Limb (tissue), 2 donors: Measurements from ENCODE around the gene MAML1.
"Not testable (repeated sequence)": the region's sequence is repeated elsewhere in the genome, so short reads cannot be mapped to it uniquely, and the experiment has no call there.

Experiments used
- DNase-seq, 2 donors: peaks; one replicate each; pipeline ENCODE4 v3.0.0-alpha.2; 2016; ENCODE audit errors: extremely low spot score in 2 of 2

Gene MAML1

DNA sequence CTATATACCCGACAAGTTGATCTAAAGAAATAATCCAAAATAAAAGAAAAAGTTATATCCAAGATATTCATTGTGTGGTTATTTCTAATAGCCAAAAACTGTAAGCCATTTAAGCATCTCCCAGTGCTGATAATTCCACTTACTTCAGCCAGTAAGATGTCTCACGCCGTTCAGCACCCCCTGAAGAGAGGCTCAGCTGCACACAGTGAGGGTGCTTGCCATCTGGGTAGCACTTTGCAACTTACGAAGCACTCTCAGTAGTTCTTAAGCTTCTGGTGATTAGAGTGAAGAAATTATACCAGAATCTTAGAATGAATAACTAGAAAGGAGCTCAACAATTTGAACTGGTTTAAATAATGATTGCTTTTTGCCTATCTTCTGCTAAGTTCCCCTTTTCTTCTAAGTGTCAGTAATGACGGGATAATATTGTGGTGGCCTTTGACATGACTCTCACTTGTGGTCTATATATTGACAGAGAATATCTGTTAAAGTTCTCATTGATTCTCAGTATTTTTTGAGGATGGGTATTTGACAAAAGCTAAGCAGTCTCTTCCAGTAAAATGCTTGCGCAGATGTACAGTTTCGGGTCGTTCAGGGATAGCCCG, 35.0 kb downstream of the MAML1 start:
- DNase-seq, result no peak

DNA sequence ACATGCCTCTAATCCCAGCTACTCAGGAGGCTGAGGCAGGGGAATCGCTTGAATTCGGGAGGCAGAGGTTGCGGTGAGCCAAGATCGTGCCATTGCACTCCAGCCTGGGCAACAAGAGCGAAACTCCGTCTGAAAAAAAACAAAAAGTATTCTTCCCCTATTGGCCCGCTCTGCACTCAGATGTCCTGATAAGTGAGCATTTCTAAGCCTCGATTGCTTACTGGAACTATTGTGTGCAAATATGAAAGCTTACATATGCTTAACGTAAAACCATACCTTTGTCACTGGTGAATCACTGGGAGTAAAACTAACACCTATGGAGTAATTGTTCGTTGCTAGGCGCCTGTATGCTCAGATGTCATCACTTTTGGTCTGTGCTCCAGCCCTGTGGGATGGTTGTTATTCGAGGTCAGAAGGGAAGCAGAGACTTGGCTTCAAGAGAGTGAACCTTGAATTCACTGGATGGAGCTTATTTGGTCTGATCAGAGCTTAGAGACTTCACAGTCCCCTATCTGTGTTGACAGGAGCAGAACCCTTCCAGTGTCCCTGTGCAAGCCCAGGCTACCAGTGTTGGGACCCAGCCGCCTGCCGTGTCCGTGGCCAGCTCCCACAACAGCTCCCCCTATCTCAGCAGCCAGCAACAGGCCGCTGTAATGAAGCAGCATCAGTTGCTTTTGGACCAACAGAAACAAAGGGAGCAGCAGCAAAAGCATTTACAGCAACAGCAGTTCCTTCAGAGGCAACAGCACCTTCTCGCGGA, 35.9 kb downstream of the MAML1 start:
- no peak for DNase-seq

DNA sequence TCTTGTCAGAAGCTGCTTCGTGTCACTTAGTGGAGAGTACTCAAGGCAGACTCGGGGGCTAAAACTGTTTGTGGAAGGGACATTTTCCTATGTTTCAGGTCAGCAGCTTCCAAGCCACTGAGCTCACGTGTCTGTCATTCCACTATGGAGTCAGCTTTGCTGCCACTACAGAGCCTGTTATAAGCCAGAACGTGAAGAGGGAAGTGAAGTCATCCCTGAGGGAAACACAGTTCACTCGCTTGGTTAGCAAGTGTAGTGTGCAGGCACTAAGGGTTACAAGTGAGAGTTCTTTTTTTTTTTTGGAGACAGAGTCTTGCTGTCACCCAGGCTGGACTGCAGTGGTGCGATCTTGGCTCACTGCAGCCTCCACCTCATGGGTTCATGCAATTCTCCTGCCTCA, 36.6 kb downstream of the MAML1 start:
- DNase-seq, result no peak

DNA sequence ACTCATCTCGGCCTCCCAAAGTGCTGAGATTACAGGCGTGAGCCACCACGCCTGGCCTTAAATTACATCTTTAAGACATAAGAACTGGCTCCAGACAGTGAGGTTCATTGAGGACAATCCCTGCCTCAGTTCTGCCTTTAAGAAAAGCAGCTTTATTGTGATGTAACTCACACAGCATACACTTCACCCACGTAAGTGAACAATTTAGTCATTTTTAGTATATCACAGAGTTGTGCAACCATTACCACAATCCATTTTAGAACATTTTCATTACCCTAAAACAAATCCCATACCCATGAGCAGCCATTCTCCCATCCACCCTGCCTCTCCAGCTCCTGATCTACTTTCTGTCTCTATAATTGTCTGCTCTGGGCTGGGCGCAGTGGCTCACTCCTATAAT, 37.2 kb downstream of the MAML1 start:
- no peak for DNase-seq

DNA sequence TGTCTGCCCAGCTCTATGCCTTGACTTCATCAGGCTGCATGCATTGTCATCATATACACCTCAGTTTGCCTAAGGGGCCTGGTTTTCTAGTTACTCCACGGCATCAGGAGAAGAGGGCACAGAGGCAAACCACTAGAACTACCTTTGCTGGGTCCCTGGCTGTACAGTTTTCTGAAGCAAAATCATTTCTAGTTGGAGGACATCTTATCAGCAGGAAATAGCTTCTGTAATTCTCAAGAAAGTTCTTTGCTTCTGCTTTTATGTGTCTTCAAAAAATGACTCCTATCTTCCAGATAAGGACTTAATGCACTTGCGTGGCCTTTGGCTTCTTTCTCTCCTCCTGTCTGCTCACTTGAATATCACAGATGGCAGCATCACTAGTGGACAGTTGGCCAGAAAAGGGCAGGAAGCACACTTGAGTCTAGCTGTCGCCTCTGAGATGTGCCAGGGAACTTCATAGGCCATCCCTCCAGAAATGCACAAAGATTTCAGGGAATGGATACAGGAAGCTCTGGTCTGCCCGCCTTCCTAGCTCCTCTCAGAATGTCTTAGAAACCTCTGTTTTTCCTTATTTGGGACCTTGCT, 38.8 kb downstream of the MAML1 start:
- DNase-seq, result no peak

DNA sequence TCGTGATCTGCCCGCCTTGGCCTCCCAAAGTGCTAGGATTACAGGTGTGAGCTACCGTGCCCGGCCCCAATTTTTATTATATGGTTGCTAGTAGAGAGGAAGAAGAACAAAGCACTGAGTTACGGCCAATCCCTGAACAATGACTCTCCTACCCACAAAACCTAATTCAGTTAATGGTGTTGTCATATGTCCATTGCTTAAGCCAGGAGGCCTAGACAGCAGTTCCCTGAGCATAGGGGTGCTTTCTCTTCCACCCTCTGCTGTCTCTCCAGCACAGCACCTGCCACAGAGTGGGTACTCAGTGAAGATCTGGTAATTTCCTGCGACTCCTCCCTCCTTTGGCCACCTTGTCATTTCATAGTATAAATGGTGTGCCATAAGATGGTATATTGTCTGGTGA, 39.7 kb downstream of the MAML1 start:
- no peak for DNase-seq

DNA sequence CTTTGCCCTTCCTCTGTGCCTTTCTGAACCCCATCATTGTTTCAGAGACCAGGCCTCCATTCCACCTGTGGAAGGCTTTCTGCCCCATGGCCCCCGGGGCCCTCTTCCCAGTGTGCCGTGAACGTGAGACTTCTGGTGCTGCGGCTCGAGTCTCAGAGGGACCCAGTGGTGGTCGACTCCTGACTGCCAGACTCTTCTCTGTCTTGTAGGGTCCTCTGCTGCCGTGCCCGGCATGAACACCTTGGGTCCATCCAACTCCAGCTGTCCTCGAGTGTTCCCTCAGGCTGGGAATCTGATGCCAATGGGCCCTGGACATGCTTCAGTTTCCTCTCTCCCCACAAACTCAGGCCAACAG, 41.0 kb downstream of the MAML1 start:
- DNase-seq, result no peak

DNA sequence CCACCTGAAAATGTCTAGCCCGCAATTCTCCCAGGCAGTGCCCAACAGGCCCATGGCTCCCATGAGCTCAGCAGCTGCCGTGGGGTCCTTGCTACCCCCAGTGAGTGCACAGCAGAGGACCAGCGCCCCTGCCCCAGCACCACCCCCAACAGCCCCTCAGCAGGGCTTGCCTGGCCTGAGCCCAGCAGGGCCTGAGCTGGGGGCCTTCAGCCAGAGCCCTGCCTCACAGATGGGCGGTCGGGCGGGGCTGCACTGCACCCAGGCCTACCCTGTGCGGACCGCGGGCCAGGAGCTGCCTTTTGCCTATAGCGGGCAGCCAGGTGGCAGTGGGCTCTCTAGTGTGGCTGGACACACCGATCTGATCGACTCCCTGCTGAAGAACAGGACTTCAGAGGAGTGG, 41.8 kb downstream of the MAML1 start:
- DNase-seq, result no peak

DNA sequence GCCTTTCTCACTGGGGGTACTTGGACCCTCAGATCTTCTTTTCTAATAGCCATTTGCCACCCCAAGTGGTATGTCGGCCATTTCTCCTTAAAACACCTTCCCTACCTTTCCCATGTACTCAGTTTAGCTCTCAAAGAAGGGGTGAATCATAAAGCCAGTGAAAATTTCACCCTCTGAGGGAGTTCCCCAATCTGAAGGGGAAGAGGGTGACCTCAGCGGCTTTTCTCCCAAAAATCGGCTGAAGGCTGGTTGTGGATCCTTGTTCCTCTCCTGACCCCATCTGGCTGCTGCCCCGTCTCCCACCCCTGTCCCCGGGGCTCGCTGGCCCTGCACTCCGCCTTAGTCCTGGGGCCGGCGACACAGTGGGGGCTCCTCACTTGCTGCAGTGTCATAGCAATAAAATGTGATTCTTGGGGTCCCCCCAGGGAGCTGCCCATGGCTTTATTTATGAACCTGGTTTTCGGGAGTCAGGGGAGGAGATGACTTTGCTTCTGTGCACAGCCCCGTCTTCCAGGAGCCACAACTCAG, 43.9 kb downstream of the MAML1 start:
- no peak for DNase-seq

DNA sequence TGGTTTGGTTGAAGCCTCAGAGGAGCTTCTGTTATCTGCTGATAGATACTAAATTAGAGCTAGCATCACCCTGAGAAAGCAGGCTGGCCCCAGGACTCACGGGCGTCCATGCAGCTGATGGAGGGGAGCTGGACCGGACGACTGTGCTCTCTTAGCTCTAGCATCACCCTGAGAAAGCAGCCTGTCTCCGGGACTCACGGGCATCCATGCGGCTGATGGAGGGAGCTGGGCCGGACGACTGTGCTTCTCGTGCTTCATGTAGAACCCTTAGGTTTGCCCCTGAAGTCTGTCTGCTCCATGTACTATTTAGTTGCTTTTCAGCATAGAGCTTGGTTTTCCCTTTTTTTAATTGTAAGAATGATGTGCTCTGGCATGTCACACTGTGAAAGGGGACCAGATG, 44.8 kb downstream of the MAML1 start:
- no peak for DNase-seq

DNA sequence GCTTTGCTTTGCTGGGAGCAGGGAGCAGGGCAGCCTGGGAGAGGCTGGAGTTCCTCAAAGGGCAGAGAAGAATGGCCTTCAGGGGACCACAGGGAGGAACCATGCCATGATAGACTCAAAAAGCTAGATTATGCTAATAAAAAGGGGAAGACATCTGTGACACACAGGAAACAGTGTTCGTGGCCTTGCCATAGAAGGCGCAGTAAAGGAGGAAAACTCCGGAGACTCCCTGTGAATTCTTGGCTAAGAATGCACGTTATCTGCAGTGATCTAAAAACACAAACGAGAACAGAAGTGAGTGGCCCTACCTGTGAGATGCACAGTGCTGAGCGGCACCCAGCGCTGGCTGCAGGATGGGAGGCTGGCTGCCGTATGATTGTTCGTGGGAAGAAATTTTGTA, 45.3 kb downstream of the MAML1 start:
- no peak for DNase-seq

DNA sequence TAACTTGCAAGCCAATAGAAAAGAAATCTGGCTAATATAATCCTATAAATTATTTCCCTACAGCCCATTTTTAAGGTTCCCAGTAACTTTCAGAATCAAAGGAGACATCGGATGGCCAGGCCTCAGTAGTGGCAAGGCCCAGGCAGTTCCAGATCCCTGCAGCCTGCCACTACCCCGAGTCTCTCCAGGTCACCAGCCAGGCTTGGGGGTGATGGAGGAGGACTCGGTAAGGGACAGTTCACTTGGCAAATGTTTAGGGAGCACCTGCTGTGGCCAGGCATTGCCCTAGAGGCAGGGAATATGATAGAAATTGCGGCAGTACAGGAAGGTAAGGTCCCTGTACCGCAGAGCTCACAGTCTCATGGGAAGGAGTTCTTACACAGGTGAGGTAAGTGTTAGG, 46.0 kb downstream of the MAML1 start:
- DNase-seq, result no peak

DNA sequence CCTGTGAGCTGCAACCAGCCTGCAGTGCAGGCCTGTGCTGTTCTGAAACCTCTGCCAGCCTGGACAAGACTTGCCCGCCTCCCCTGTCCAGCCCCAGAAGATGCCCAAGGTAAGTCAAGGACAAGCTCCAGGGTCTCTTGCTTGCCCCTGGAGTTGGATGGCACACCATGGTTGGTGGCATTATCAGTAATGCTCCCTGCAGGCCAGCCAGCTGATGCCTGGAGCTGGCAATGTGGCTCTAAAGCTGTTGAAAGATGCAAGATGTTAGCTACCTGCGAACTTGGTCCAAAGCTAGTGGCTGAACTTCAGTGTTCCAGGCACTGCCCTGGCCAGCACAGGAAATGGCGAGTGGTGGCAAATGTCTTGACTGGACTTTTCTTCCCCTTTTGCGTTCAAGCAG, 47.2 kb downstream of the MAML1 start:
- no peak for DNase-seq

DNA sequence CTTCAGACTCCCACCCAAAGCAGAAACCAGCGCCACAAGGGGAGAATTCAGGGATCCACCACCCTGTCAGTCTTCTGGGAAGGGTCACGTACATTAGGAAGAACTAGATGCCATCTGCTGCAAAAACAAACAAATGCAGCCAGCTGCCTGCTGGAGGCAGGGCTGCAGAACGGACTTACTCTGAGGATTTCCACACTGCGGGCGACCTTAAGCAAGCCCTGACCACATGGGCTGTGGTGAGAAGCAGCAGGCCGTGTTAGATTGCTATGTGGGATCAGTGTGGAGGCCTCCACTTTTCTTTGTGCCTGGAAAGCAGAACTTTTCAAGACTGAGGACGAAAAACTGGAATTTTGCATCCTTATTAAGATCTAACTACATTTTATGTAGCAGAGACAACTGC, 47.7 kb downstream of the MAML1 start:
- no peak for DNase-seq

DNA sequence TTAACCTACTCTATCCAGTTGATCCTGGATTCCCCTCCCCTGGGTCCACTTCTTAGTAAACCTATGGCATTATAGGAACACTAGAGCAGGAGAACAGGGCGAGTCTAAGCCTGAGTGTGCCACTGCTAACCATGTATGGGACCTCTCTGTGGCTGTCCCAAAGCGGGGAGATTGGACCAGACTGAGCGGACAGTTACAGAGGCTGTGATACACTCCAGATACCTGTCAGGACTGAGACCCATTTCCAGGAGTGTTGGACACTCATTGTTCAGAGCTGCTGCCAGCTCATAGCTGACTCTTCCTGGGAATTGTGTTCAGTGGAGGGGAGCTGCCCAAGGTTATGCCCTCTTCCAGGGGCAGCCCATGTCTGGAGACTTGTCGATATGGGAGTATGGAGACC, 49.2 kb downstream of the MAML1 start:
- DNase-seq, result no peak

DNA sequence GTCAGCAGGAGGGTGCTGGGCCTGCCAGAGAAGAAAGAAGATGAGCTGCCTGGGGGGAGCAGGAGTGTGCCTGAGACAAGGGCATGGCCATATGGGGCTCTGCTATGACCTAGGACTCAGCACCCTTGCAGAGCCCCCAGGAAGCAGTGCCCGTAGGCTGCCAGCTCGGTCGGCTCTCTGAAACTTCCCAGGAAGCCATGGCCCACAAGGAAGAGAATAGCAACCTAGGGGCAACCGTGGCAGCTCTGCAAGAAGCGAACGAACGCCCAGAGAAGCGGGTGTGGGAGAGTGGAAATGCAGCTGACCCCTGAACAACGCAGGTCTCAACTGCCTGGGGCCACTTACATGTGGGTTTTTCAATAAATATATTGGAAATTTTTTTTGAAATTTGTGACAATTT, 50.5 kb downstream of the MAML1 start:
- DNase-seq, result no peak

DNA sequence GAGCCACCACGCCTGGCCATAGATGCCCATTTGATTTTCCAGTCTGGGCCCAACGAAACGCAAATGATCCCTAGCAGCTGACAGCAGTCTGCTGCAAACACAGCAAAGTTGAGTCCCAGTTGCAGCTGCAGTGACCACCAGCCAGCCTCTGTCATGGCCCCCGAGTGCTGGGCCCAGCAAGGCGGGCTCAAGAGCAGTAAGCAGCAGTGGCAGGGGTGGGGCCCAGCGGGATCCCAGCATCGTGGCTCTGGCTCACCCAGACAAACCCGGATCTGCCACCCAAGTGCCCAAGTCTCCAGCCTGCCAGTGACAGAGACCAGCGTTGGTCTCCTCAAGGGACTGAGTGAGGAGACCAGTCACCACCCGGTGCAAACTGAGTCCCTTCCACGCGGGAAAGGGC, 54.2 kb downstream of the MAML1 start:
- no peak for DNase-seq

DNA sequence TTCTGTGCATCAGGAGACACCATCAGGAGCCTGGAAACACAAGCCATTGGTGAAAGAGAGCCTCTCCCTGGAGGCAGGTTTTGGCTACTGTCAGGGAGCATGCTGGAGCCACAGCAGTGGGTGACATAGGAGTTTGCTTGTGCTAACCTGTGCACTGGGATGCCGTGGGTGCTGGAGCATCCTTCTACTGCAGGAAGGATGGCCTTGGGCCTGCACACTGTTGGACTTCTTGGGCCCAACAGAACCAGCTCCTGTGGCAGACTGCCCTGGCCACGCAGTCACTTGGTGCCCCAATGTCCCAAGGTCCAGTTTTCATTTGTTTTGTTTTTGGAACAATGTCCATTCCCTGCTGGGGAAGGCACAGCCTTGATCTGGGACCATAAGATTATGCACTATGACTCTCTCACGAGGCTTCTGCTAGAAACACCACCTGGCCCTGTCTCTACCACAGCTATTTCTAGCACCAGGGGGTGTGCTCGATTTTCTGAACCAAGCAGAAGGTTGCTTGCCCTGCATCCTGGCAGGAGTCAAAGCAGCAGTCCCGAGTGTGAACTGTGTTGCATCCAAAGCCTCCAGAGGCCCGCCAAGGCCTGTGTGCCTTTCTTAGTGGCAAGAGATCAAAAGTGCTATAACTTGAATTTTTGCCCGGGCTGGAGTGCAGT, 55.7 kb downstream of the MAML1 start:
- no peak for DNase-seq

DNA sequence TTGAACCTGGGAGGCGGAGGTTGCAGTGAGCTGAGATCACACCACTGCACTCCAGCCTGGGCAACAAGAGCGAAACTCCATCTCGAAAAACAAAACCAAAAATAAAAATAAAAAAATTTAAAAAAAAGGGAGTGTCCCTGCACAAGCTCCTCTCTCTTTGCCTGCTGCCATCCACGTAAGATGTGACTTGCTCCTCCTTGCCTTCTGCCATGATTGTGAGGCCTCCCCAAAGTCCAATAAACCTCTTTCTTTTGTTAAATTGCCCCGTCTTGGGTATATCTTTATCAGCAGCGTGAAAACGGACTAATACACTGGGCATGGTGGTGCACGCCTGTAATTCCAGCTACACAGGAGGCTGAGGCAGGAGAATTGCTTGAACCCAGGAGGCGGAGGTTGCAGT, 56.7 kb downstream of the MAML1 start:
- DNase-seq, result not testable (repeated sequence)

DNA sequence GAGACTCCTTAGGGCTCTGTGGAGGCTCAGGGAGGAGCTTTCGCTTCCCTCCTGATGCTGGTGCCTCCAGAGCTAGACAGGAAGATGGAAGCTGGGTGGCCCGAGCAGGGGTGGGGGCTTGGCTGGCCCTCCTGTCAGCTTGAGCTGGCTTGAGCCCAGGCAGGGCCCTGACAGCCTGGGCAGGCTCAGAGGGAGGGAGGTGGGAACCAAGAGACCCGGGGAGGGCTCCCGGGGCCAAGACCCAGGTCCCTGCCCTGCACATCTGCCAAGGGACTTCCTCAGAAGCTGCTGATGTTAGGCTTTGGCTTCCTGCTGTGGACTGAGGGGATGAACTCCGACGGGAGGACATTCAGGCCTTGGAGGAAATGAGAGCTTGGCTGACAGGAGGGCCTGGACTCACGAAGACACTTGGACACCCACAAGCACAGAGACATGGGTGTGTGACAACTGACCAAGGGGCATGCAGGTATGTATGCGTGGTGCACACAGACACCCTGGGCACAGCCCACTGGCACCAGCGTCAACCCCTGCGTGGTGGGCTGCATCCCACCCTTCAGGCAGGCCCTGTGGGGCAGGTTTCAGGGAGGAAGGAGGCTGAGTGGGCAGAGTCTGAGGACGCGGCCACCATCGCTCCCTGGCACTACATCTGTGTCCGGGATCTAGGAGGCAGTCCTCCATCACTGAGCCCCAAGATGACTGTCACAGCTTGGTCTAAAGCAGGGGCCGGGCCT, 59.4 kb downstream of the MAML1 start:
- peak in 1 of 2 donors; percentile 29 for DNase-seq

DNA sequence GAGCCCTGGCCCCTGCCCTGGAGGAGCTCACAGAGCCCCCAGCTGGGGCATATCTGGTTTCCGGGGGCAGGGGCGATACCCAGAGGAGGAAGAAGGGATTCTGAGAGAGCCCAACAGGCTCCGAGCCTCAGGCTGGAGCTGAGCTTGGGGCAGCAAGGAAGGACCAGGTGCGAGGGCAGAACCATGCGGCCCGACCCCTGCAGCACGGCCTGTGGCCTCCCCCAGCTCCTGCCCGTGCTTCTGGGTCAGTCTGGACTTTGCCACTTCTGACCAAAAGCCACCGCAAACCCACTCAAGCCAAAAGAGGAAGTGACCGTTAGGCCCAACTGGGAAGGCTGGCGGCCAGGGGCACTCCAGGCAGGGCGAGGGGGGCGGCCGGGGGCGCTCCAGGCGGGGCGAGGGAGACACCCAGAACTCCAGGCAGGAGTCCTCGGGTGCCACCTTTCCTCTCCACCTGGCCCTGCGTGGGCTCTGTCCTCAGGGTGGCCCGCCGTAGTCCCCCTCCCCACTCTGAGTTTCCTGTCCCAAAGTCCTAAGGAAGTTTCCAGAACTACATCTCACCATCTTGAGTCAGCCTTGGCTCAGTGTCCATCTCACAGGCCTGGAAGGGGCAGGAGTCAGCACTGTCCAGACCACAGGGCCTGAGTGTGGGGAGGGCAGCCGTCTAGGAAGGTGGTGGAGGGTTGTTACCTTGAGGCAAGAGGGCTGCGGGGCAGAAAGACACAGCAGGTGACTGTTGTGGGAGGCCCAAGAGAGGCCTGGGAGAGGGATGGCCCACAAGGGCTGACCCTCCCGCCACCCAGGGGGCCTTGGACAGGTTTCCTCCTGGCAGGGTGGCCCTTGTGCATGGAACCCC, 60.2 kb downstream of the MAML1 start:
- DNase-seq, result peak in 1 of 2 donors; percentile 31
